Heart right ventricle (tissue), 16 donors: Measurements from ENCODE around the gene SNX8. TPM values are rescaled to one million over a fixed set of nuclear protein-coding genes. Genes with fewer than 3 reads are reported as not detected.

ENCODE experiments used
- ATAC-seq, 8 donors: fragments of 200-7000 bp; cut with Tn5 transposase; one replicate each; pipeline ENCODE4 v1.9.1; 2020; ENCODE audit warnings: mild to moderate bottlenecking in 8 of 8, moderate library complexity in 8 of 8, moderate number of reproducible peaks in 1 of 8
- DNase-seq, 2 donors: peaks; one replicate each; pipeline ENCODE4 v3.0.0-alpha.2; 2020
- H3K27ac ChIP-seq, 10 donors: fragments of 200-600 bp; sonication (generic) in 2 of 10; one replicate each; pipeline versions ENCODE4 v1.5.0 to v1.8.0; 2020 to 2022; ENCODE audit warnings: mild to moderate bottlenecking in 3 of 10
- H3K27me3 ChIP-seq, 7 donors: fragments of 200-600 bp; one replicate each; pipeline ENCODE4 v1.8.0; 2021 to 2022; ENCODE audit warnings: mild to moderate bottlenecking in 2 of 7
- H3K36me3 ChIP-seq, 9 donors: fragments of 200-600 bp; sonication (generic) in 1 of 9; one replicate each; pipeline versions ENCODE4 v1.5.0 to v1.8.0; 2020 to 2022; ENCODE audit warnings: mild to moderate bottlenecking in 2 of 9
- H3K4me1 ChIP-seq, 9 donors: fragments of 200-600 bp; sonication (generic) in 1 of 9; one replicate each; pipeline versions ENCODE4 v1.5.0 to v1.8.0; 2020 to 2022; ENCODE audit warnings: mild to moderate bottlenecking in 4 of 9
- H3K4me3 ChIP-seq, 10 donors: fragments of 200-600 bp; sonication (generic) in 2 of 10; one replicate each; pipeline versions ENCODE4 v1.5.0 to v1.8.0; 2020 to 2022; ENCODE audit warnings: mild to moderate bottlenecking in 7 of 10, moderate library complexity in 2 of 10
- H3K9me3 ChIP-seq, 11 donors: fragments of 200-600 bp in 10 of 11; sonication (generic) in 2 of 11; one replicate each; pipeline versions ENCODE4 v1.5.0 to v1.8.0; 2013 to 2022; ENCODE audit warnings: mild to moderate bottlenecking in 2 of 11, control low read depth in 1 of 11, moderate library complexity in 1 of 11
- CTCF ChIP-seq, 9 donors: fragments of 200-600 bp; sonication (generic) in 2 of 9; IDR thresholded peaks; one replicate each; pipeline versions ENCODE4 v1.5.0 to v1.8.0; 2021 to 2022; ENCODE audit warnings: antibody characterized with exemption in 9 of 9, mild to moderate bottlenecking in 5 of 9, moderate library complexity in 1 of 9
- WGBS, 2 donors: extraction: QIAGEN DNeasy Blood & Tissue Kit; methylation state at CpG; one replicate each; pipeline ENCODE4 v1.1.7; 2013; ENCODE audit warnings: inconsistent platforms in 1 of 2; 5-methylcytosine and 5-hydroxymethylcytosine counted together
- intact Hi-C, 10 donors: fragments of 100-400 bp; cut with DNase I; formaldehyde crosslinking; loops; one replicate each; pipeline versions ENCODE4 v1.11.1 to v1.14.2; 2022
- polyA plus RNA-seq, 2 donors: library from polyadenylated mRNA; stranded (reverse); fragments of 200-250 nt; gene quantifications; one replicate each; pipeline ENCODE4 v1.2.3, GENCODE V29; 2013
- total RNA-seq, 10 donors: library from RNA; stranded (reverse); fragmentation: NEBNext Ultra II Directional in 3 of 10; extraction: Animal tissue kit (Norgen Biotek cat#: 25700) in 3 of 10; gene quantifications; one replicate each; pipeline versions ENCODE4 v1.2.1 to v1.2.4, GENCODE V29; 2021 to 2023
- donor health status: Arrhythmogenic right ventricular cardiomyopathy.
- donor health status: ischemic (EF 13 %, LVEDD 7.1; RV severe dilation, severe dysfunction).
- donor health status: healthy with polysubstance abuse.
- donor health status: DM: no; HTN: yes; CAD: no.
- donor health status: DM: no; HTN: no; CAD: no.
- donor health status: ischemic (EF 25% LVEDD 6.9; RV normal size, moderate dysfunction).
- donor health status: ischemic (EF 25% LVEDD 5.7; RV mildly dilated, moderate dysfunction).
- donor health status: healthy.
- donor health status: DM: yes; HTN: yes; CAD: no.
- donor health status: Ischemic cardiomyopathy.
- donor health status: ischemic (EF 35%, LVEDD 5.7; RV mildly dilated, moderate dysfunction).
- donor health status: nonischemic (EF 11% LVEDD 7.7; RV severe dilation, severe dysfunction).
- donor health status: DM: yes; HTN: yes; CAD: no.
- donor health status: PGD.
- donor health status: ischemic (EF 29% LVEDD 5.4; RV normal size, mild dysfunction).
- donor health status: nonischemic (EF 23%, LVEDD 6.1; RV moderate dilation, normal function).

The SNX8 gene
- total and polyA plus RNA-seq, 12 donors, result 14.7 to 31.8 (median 20.4) TPM

DNA sequence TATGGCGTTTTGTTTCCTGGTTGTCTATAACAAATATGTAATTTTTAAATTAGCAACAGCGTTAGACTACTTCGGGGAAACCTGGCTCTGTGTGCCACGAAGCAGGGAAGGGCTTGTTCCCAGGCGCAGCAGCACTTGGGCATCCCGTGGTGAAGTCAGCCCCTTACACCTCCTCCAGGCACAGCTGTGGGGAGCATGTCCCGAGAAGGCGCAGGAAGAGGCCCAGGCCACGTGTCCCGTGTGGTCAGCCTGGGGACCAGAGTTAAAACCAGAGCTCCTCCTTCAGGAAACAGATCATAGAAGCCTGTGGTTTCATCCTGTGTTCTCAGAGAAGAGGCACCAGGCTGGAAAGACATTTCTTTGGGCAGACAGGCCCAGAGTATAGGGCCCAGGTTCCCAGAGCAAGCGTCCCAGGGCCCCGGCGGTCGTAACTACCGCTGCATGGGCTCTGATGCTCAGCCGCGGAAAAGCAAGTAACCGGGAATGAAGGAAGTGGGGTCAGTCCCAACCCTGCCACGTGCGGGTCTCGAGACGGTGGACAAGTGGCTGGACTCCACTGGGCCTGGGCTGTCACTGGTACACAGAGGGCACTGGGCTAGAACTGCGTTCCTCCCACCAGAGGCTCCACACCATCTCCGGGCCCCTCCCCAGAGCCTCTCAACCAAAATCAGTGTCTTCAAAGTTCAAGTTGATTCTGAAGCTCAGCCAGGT lies 65.1 kb downstream of the SNX8 start:
- Histone ChIP-seq H3K27me3 (no peaks in the 10 kb centered on the region), H3K4me3 (peak overlapping the region in 2 of 10 donors; percentile 13 to 17), H3K36me3 (peaks cover 0 to 12% (median 0%) of the 10 kb centered on the region in 9 donors), H3K9me3 (no peaks in the 10 kb centered on the region), H3K4me1 (peaks cover 0 to 38% (median 10%) of the 10 kb centered on the region in 9 donors), H3K27ac (peak overlapping the region in 8 of 10 donors; percentile 25 to 81 (median 57))
- TF ChIP-seq CTCF (IDR thresholded peaks at IDR 0.05), result peak in 4 of 9 donors; percentile 18 to 38 (median 30)
- intact Hi-C loops, result loop anchor here in 7 of 10 donors (5.0 to 10.0 kb wide), 3 partner anchors 66 to 103 kb away; partner anchors contain the start of genes EIF3B (in 3 of the 7) and SNX8 (in 1 of the 7)
- DNase-seq (peak; percentile 54 to 64), ATAC-seq (peak; percentile 51 to 90 (median 80))
- 30 to 40% methylated on average over 24 of the region's 24 CpGs for WGBS, 2 donors

DNA sequence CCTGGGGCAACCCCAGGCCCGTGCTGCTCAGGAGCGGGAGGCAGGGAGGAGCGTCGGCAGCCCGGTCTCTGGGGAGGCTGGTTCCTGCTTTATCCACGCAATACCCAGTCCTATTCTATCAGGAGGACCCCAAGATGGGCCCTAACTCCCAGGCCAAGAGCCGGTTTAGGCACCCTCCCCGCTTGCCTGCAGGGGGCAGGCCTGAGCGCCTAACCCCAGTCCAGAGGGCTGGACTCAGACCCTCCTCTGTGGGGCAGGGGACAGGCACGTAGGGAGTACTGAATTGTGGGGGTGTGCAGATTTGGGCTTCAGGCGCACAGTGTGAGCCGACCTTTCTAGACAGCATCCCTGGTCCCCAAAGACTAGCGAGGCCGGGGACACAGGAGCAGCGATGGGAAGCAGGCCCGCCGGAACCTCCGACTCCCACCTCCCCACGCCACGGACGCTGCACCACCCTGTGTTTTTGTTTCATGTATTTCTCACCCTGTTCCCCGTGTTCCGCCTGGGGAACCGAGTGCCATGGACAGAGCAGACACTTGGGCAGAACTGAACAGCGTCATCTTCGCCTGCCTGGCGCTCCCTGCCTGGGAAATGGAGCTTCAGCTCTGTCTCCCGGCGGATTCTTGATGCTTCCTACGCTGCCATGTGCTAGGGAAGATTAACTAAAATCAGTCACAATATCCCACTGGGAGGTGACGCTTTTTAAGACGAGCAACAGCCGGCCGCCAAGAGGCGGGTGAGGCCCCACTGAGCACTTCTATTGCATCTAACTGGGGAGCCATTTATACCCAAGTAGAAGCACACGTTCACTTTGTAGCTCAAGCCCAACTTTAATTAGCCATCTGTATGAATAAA lies 66.9 kb downstream of the SNX8 start:
- ATAC-seq, result peak in 6 of 8 donors; percentile 10 to 34 (median 26)
- intact Hi-C loops, result loop anchor here in 7 of 10 donors (5.0 to 10.0 kb wide), 3 partner anchors 67 to 105 kb away; partner anchors contain the start of genes EIF3B (in 3 of the 7) and SNX8 (in 1 of the 7)
- WGBS, 2 donors, result 61 to 65% methylated on average over 35 to 36 of the region's 36 CpGs

DNA sequence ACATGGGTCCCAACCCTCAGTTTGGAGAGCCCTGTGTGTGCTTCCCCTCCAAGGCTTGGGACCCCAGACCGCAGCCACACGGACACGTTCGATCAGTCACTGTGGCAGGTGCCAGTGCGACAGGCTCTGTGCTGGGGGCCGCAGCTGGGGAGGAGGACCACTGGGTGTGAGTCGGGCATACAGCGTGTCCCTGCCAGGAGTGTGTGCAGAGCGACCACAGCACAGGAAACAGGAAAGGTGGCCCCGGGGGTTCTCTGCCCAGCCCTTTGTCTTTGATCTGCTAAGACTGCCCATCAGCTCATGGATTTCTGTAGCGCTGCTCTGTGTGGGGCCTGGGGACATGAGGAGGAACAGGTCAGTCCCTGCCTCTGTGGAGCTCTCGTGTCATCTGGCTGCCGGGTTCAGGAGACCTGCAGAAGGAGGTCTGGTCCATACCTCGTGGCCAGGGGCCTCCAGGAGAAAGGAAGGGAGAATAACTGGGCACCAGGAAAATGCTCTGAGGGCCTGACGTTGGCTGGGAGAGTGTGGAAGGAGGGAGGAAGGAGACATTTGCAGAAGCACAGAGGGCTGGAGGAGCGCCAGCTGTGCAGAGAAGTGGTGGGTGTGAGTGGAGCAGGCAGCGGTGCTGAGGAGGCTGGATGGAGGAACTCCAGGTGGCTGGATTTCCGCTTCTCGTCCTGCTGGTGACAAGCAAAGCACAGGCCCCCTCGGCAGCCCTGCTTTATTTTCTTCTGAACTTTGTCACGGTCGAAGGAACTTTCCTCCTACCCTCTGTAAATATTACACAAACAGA lies 68.2 kb downstream of the SNX8 start:
- Histone ChIP-seq H3K27me3 (no peaks in the 10 kb centered on the region), H3K4me1 (peaks cover 0 to 55% (median 23%) of the 10 kb centered on the region in 9 donors)
- DNase-seq, result peak in 1 of 2 donors; percentile 44

More for the DNA sequence above, 66.9 kb downstream of the SNX8 start:
- Histone ChIP-seq H3K36me3 (peaks cover 0 to 4% (median 0%) of the 10 kb centered on the region in 9 donors), H3K27ac (no peak overlapping the region), H3K9me3 (no peaks in the 10 kb centered on the region), H3K4me3 (peak overlapping the region in 1 of 10 donors; percentile 18), H3K27me3 (no peaks in the 10 kb centered on the region), H3K4me1 (peaks cover 0 to 48% (median 17%) of the 10 kb centered on the region in 9 donors)
- peak; percentile 39 to 74 (median 63) for TF ChIP-seq CTCF (IDR thresholded peaks at IDR 0.05)
- peak in 1 of 2 donors; percentile 39 for DNase-seq

More for the DNA sequence above, 68.2 kb downstream of the SNX8 start:
- Histone ChIP-seq H3K4me3 (no peak overlapping the region), H3K36me3 (peaks cover 0 to 4% (median 0%) of the 10 kb centered on the region in 9 donors), H3K9me3 (no peaks in the 10 kb centered on the region), H3K27ac (no peak overlapping the region)
- intact Hi-C loops, result loop anchor here in 7 of 10 donors (5.0 to 10.0 kb wide), 3 partner anchors 69 to 106 kb away; partner anchors contain the start of genes EIF3B (in 3 of the 7) and SNX8 (in 1 of the 7)
- TF ChIP-seq CTCF (IDR thresholded peaks at IDR 0.05), result no peak
- no peak for ATAC-seq
- WGBS, 2 donors, result 69% methylated on average over 22 of the region's 22 CpGs
